ENCODE data around the gene MFRP. TPM values are rescaled to one million over a fixed set of nuclear protein-coding genes. Genes with fewer than 3 reads are reported as not detected.

Gene MFRP
- total RNA-seq, 4 donors from 2014 or later: not detected

DNA sequence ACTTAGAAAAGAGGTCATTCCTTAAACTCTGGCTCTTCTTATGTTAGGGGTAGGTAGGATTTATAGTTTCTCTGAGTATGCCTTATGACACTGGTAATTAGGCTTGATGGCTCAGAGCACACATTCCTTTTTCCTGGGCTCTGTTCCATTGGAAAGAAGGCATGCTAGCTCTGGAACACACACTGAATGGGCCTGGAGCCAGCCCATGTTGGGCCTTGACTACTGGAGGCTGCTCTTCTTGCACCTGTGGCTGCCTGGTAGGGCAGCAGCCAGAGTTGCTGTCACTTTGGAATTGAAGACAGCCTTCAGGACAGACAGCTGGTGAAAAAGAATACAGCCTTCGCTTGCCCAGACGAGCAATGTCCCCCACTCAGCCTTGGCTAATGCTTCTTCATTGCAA, 47.8 kb downstream of the MFRP start:
- H3K4me1 ChIP-seq: no peaks in the 10 kb centered on the region
- no peaks in the 10 kb centered on the region for H3K27me3 ChIP-seq
- 94 to 100% methylated on average over 2 of the region's 2 CpGs for WGBS, 2 donors
- TF ChIP-seq, protein P1, sequence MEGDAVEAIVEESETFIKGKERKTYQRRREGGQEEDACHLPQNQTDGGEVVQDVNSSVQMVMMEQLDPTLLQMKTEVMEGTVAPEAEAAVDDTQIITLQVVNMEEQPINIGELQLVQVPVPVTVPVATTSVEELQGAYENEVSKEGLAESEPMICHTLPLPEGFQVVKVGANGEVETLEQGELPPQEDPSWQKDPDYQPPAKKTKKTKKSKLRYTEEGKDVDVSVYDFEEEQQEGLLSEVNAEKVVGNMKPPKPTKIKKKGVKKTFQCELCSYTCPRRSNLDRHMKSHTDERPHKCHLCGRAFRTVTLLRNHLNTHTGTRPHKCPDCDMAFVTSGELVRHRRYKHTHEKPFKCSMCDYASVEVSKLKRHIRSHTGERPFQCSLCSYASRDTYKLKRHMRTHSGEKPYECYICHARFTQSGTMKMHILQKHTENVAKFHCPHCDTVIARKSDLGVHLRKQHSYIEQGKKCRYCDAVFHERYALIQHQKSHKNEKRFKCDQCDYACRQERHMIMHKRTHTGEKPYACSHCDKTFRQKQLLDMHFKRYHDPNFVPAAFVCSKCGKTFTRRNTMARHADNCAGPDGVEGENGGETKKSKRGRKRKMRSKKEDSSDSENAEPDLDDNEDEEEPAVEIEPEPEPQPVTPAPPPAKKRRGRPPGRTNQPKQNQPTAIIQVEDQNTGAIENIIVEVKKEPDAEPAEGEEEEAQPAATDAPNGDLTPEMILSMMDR (IDR thresholded peaks at IDR 0.05): no peak
- no peak for TF ChIP-seq POLR2A (IDR thresholded peaks at IDR 0.05)
- intact Hi-C loops (cut with DNase I): no loop called here
- H3K36me3 ChIP-seq: peaks cover 30 to 39% of the 10 kb centered on the region in 2 donors
- no peaks in the 10 kb centered on the region for H3K9me3 ChIP-seq
- H3K4me3 ChIP-seq (replicated peaks in 1 of 3): no peak overlapping the region
- DNase-seq: no peak
- no peak overlapping the region for H3K27ac ChIP-seq

DNA sequence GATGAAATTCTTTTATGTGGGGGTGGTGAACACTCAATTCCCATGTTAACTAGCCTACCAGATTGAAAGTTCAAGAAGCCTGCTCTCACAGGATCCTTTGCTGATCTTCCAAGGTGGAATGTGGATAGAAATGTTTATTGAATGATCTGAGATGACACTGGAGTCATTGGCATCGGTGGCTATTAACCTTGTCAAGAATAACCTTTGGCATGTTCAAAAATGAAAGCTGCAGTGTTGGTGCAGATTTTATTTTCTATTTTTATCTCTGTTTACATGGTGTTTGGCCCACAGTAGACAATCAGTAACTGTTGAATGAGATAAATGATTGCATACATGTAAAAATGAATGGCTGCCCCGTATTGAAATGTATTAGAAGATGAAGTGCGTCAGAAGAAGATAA, 48.6 kb downstream of the MFRP start:
- no peaks in the 10 kb centered on the region for H3K4me1 ChIP-seq
- H3K4me3 ChIP-seq (replicated peaks in 1 of 3): no peak overlapping the region
- intact Hi-C loops (cut with DNase I): no loop called here
- no peaks in the 10 kb centered on the region for H3K27me3 ChIP-seq
- TF ChIP-seq POLR2A (IDR thresholded peaks at IDR 0.05): no peak
- TF ChIP-seq, protein P1 (IDR thresholded peaks at IDR 0.05): no peak
- no peaks in the 10 kb centered on the region for H3K9me3 ChIP-seq
- DNase-seq: no peak
- H3K36me3 ChIP-seq: peaks cover 30 to 34% of the 10 kb centered on the region in 2 donors
- 72 to 88% methylated on average over 3 of the region's 3 CpGs for WGBS, 2 donors
- no peak overlapping the region for H3K27ac ChIP-seq

DNA sequence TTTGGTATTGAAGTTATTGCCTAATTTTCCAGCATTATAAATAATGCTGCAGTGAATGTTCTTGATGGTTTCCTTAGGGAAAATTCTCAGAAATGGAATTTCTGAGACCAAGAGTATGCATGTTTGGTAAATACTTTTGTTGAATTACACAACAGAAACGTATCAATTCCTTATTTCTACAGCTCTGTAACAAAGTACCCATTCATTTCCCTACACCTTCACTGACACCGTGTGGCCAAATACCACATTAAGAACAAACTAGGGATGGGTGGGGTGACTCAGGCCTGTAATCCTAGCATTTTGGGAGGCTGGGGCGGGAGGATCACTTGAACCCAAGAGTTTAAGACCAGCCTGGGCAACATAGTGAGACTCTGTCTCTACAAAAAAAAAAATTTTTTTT, 51.3 kb downstream of the MFRP start:
- WGBS, 2 donors: 56 to 72% methylated on average over 3 of the region's 3 CpGs
- Histone ChIP-seq H3K9me3 (no peaks in the 10 kb centered on the region), H3K4me1 (no peaks in the 10 kb centered on the region), H3K36me3 (peaks cover 20 to 24% of the 10 kb centered on the region in 2 donors), H3K27ac (no peak overlapping the region), H3K4me3 (replicated peaks in 1 of 3) (no peak overlapping the region), H3K27me3 (no peaks in the 10 kb centered on the region)
- intact Hi-C loops (cut with DNase I): no loop called here
- no peak for TF ChIP-seq POLR2A (IDR thresholded peaks at IDR 0.05)
- TF ChIP-seq, protein P1 (IDR thresholded peaks at IDR 0.05): no peak
- DNase-seq: no peak

DNA sequence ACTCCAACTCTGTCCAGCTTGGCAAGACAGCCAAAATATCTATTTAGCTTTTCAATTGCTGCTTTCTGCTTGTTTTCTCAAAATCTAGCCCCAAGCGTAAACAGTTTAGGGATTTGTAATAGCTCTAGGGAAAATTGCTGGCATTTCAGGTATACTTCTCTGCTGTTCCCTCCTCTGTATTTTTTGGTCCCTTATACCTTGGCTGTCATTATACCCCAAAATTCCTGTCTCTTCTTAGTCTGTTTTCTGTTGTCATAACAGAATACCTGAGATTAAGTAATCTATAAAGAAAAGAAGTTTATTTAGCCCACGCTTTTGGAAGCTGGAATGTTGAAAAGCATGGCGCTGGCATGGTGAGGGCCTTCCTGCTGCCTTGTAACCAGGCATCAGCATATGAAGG, 53.0 kb downstream of the MFRP start:
- H3K4me3 ChIP-seq (replicated peaks in 1 of 3): no peak overlapping the region
- intact Hi-C loops (cut with DNase I): no loop called here
- 94 to 97% methylated on average over 3 of the region's 3 CpGs for WGBS, 2 donors
- no peaks in the 10 kb centered on the region for H3K4me1 ChIP-seq
- DNase-seq: no peak
- H3K9me3 ChIP-seq: no peaks in the 10 kb centered on the region
- H3K36me3 ChIP-seq: peaks cover 12% of the 10 kb centered on the region in 2 donors
- no peak overlapping the region for H3K27ac ChIP-seq
- TF ChIP-seq POLR2A (IDR thresholded peaks at IDR 0.05): no peak
- TF ChIP-seq, protein P1 (IDR thresholded peaks at IDR 0.05): no peak
- no peaks in the 10 kb centered on the region for H3K27me3 ChIP-seq

DNA sequence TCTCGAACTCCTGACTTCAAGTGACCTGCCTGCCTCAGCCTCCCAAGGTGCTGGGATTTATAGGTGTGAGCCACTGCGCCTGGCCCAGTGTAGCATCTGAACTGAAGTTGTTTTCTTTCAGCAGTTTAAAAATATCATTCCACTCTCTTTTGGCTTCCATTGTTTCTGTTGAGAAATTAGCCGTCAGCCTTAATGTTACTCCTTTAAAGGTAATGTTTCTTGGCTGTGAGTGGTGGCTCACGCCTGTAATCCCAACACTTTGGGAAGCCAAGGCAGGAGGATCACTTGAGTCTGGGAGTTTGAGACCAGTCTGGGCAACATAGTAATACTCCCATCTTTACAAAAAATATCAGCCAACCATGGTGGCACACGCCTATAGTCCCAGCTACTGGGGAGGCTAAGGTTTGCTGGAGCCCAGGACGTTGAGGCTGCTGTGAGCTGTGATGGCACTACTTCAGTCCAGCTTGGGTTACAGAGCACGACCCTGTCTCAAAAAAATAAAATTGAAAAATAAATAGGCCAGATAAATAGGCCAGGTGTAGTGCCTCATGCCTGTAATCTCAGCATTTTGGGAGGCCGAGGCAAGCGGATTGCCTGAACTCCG, 55.5 kb downstream of the MFRP start:
- H3K27ac ChIP-seq: no peak overlapping the region
- intact Hi-C loops (cut with DNase I): no loop called here
- no peak overlapping the region for H3K4me3 ChIP-seq (replicated peaks in 1 of 3)
- H3K4me1 ChIP-seq: no peaks in the 10 kb centered on the region
- no peak for TF ChIP-seq POLR2A (IDR thresholded peaks at IDR 0.05)
- TF ChIP-seq, protein P1 (IDR thresholded peaks at IDR 0.05): no peak
- H3K36me3 ChIP-seq: peaks cover 0 to 1% of the 10 kb centered on the region in 2 donors
- no peaks in the 10 kb centered on the region for H3K9me3 ChIP-seq
- WGBS, 2 donors: 97 to 99% methylated on average over 10 of the region's 10 CpGs
- DNase-seq: no peak
- no peaks in the 10 kb centered on the region for H3K27me3 ChIP-seq

Small RNA genes lying within 50 kb of the gene (microRNA-seq; reads per million reads assigned to microRNA genes)
- not detected for gene MIR6756

Small RNA genes lying within 50 kb of the gene (small RNA-seq; reads per million reads assigned to genes)
- gene RF01225: not detected
- not detected for gene RNU6-262P

Other genes with a start within 250 kb of the MFRP start
- gene DPAGT1, start 244.9 kb downstream of the MFRP start, total RNA-seq: 10 to 100 TPM; 29.8 to 42.8 (median 38.7) TPM
- gene C2CD2L, start 239.4 kb downstream of the MFRP start, total RNA-seq: 1 to 10 TPM; 6.7 to 8.9 (median 7.9) TPM
- gene HINFP, start 225.1 kb downstream of the MFRP start, total RNA-seq: 10 to 100 TPM; 24.0 to 37.7 (median 33.2) TPM
- gene ABCG4, start 197.7 kb downstream of the MFRP start, total RNA-seq: 1 to 10 TPM in 2 of 4 donors, under 1 TPM in 2; 0.13 to 1.6 (median 0.82) TPM
- 10 to 100 TPM; 13.3 to 33.1 (median 19.5) TPM for gene NLRX1, start 178.0 kb downstream of the MFRP start, total RNA-seq
- not detected for gene NHERF4, start 161.2 kb downstream of the MFRP start, total RNA-seq
- 10 to 100 TPM in 3 of 4 donors, 1 to 10 TPM in 1; 9.4 to 14.5 (median 13.9) TPM for gene CBL, start 140.4 kb downstream of the MFRP start, total RNA-seq
- gene MCAM, start 29.6 kb downstream of the MFRP start, total RNA-seq: 100 to 1,000 TPM in 1 of 4 donors, 10 to 100 TPM in 3; 17.6 to 243 (median 61.8) TPM
- 10 to 100 TPM; 10.1 to 18.9 (median 14.1) TPM for gene RNF26, start 12.2 kb downstream of the MFRP start, total RNA-seq
- 10 to 100 TPM; 13.0 to 46.4 (median 27.8) TPM for gene C1QTNF5, start 5.8 kb downstream of the MFRP start, total RNA-seq
- 1 to 10 TPM; 2.0 to 5.3 (median 4.6) TPM for gene USP2, start 35.0 kb upstream of the MFRP start, total RNA-seq
- 10 to 100 TPM; 14.1 to 43.4 (median 30.6) TPM for gene THY1, start 76.5 kb upstream of the MFRP start, total RNA-seq

Measured in thyroid gland (tissue), 4 donors.